ENCODE measurements around the gene HMGXB4. TPM values are rescaled to one million over a fixed set of nuclear protein-coding genes. Genes with fewer than 3 reads are reported as not detected.
A peak's percentile ranks its signal among the peaks of the same experiment; 100 is the strongest.

Gene HMGXB4
- 10 to 100 TPM; 14.0 to 43.4 (median 26.2) TPM for total RNA-seq

GRCh38 chr22:35257321-35258190, at the start of gene HMGXB4:
TSS of gene HMGXB4 (plus strand) at chr22:35257493. CDS start at chr22:35262391, 4,898 bp downstream.
- TF ChIP-seq EP300 (IDR thresholded peaks at IDR 0.05; ENCODE audit: low read depth): no peak
- TF ChIP-seq CTCF (IDR thresholded peaks at IDR 0.05): peak in 2 of 5 experiments; percentile 5 to 10
- TF ChIP-seq POLR2AphosphoS5 (IDR thresholded peaks at IDR 0.05): peak in 1 of 3 donors; percentile 15
- no peak for TF ChIP-seq POLR2A (IDR thresholded peaks at IDR 0.05)
- Histone ChIP-seq H3K4me1 (peaks cover 7 to 18% (median 10%) of the 10 kb centered on the region in 4 donors), H3K27me3 (no peaks in the 10 kb centered on the region), H3K9me3 (no peaks in the 10 kb centered on the region), H3K36me3 (peaks cover 0 to 4% (median 0%) of the 10 kb centered on the region in 4 donors), H3K27ac (peak within 1 kb of the TSS; percentile 92 to 96 (median 94)), H3K4me3 (peak within 1 kb of the TSS; percentile 75 to 92 (median 82))
- WGBS, 2 donors (ENCODE audit: low coverage in 1 of 2): 1% methylated on average over 40 of the region's 84 CpGs; no CpG with 5 or more reads in 1 of the 2 donors
- intact Hi-C loops (cut with DNase I; ENCODE audit: low total_unique reads) (no loop called here), in situ Hi-C loops (cut with MboI; ENCODE audit: low pct_ligation_motif_present in 1 of 4, low pct_unique_long_range_greater_than_20kb in 1 of 4, low sequenced_read_pairs in 3 of 4) (no loop called here)
- peak; percentile 88 for DNase-seq

GRCh38 chr22:35208003-35208402, 49.3 kb upstream of the HMGXB4 start:
- no peak for DNase-seq
- intact Hi-C loops (cut with DNase I; ENCODE audit: low total_unique reads) (no loop called here), in situ Hi-C loops (cut with MboI; ENCODE audit: low pct_ligation_motif_present in 1 of 4, low pct_unique_long_range_greater_than_20kb in 1 of 4, low sequenced_read_pairs in 3 of 4) (no loop called here)
- Histone ChIP-seq H3K4me3 (no peak overlapping the region), H3K4me1 (no peaks in the 10 kb centered on the region), H3K27ac (no peak overlapping the region), H3K36me3 (no peaks in the 10 kb centered on the region), H3K27me3 (no peaks in the 10 kb centered on the region), H3K9me3 (no peaks in the 10 kb centered on the region)
- TF ChIP-seq POLR2A (IDR thresholded peaks at IDR 0.05) (no peak), POLR2AphosphoS5 (IDR thresholded peaks at IDR 0.05) (no peak), EP300 (IDR thresholded peaks at IDR 0.05; ENCODE audit: low read depth) (no peak), CTCF (IDR thresholded peaks at IDR 0.05) (no peak)
- 84% methylated on average over 4 of the region's 4 CpGs; no CpG with 5 or more reads in 1 of the 2 donors for WGBS, 2 donors (ENCODE audit: low coverage in 1 of 2)

GRCh38 chr22:35209203-35209602, 48.1 kb upstream of the HMGXB4 start:
- H3K36me3 ChIP-seq: no peaks in the 10 kb centered on the region
- no peaks in the 10 kb centered on the region for H3K9me3 ChIP-seq
- intact Hi-C loops (cut with DNase I; ENCODE audit: low total_unique reads): no loop called here
- no peak overlapping the region for H3K4me3 ChIP-seq
- WGBS, 2 donors (ENCODE audit: low coverage in 1 of 2): 94% methylated on average over 3 to 7 of the region's 7 CpGs
- in situ Hi-C loops (cut with MboI; ENCODE audit: low pct_ligation_motif_present in 1 of 4, low pct_unique_long_range_greater_than_20kb in 1 of 4, low sequenced_read_pairs in 3 of 4): no loop called here
- no peaks in the 10 kb centered on the region for H3K4me1 ChIP-seq
- H3K27me3 ChIP-seq: no peaks in the 10 kb centered on the region
- DNase-seq: no peak
- TF ChIP-seq POLR2A (IDR thresholded peaks at IDR 0.05) (no peak), EP300 (IDR thresholded peaks at IDR 0.05; ENCODE audit: low read depth) (no peak), CTCF (IDR thresholded peaks at IDR 0.05) (no peak), POLR2AphosphoS5 (IDR thresholded peaks at IDR 0.05) (no peak)
- no peak overlapping the region for H3K27ac ChIP-seq

GRCh38 chr22:35212009-35212408, 45.3 kb upstream of the HMGXB4 start:
- Histone ChIP-seq H3K36me3 (no peaks in the 10 kb centered on the region), H3K4me1 (no peaks in the 10 kb centered on the region), H3K27ac (no peak overlapping the region), H3K4me3 (no peak overlapping the region), H3K27me3 (no peaks in the 10 kb centered on the region), H3K9me3 (no peaks in the 10 kb centered on the region)
- in situ Hi-C loops (cut with MboI; ENCODE audit: low pct_ligation_motif_present in 1 of 4, low pct_unique_long_range_greater_than_20kb in 1 of 4, low sequenced_read_pairs in 3 of 4): no loop called here
- DNase-seq: no peak
- intact Hi-C loops (cut with DNase I; ENCODE audit: low total_unique reads): no loop called here
- WGBS, 2 donors (ENCODE audit: low coverage in 1 of 2): 62 to 83% methylated on average over 1 to 3 of the region's 3 CpGs
- TF ChIP-seq POLR2AphosphoS5 (IDR thresholded peaks at IDR 0.05) (no peak), CTCF (IDR thresholded peaks at IDR 0.05) (no peak), EP300 (IDR thresholded peaks at IDR 0.05; ENCODE audit: low read depth) (no peak), POLR2A (IDR thresholded peaks at IDR 0.05) (no peak)
